ENCODE results near the gene PEAK1.

The PEAK1 gene

GRCh38 chr15:77400258-77400657 is 19.6 kb downstream of the PEAK1 start:
- DNase-seq, result no peak

DNA sequence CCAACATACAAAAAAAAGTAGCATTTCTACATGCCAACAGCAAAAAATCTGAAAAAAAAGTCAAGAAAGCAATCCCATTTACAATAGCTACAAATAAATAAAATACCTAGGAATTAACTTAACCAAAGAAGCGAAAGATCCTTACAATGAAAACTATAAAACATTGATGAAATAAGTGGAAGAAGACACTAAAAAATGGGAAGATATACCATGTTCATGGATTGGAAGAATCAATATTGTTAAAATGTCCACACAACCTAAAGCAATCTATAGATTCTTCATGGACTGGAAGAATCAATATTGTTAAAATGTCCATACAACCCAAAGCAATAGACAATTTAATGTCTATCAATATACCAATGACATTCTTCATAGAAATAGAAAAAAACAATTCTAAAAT is 21.0 kb downstream of the PEAK1 start:
- no peak for DNase-seq

GRCh38 chr15:77396692-77397091 is 23.2 kb downstream of the PEAK1 start:
- DNase-seq, result no peak

GRCh38 chr15:77395013-77395774 is 24.7 kb downstream of the PEAK1 start:
- DNase-seq, result no peak

DNA sequence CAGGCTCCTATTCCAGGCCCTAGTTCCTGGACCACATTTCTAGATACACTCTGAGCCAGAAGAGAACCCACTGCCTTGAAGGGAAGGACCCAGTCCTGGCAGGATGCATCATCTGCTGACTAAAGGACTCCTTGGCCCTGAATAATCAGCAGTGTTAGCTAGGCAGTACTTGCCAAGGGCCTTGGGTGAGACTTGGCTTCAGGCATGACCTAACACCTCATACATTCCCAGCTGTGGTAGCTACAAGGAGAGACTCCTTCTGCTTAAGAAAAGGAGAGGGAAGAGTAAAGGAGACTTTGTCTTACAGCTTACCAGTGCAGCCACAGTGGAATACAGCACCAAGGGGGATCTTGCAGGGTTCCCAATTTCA is 26.4 kb downstream of the PEAK1 start:
- no peak for DNase-seq

GRCh38 chr15:77392762-77393470 is 27.0 kb downstream of the PEAK1 start:
- DNase-seq, result no peak

DNA sequence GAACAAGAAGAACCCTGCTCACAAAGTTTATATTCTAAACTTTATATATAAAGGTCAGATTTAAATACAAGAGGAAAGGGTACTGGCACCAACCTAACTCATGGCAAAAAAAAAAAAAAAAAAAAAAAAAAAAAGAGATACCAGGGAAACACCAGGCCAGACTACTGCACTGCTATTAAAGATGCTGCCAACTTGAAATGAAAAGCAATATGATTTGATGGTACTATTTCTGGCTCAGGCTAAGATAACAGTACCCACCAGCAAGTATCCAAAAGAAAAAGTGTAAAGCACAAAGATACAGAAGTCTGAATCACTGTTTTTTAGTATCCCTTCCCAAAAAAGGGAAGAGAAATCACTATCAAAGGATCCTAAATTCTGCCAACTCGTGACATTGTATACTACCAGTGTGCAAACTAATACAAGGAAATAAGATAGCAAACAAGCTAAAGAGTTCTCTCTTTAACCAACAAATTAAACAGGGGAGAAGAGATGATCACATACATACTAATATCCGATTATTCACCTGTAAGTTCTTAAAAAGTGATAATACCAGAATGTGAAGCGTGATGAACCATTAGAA is 28.4 kb downstream of the PEAK1 start:
- DNase-seq, result no peak

GRCh38 chr15:77387365-77388105 is 32.4 kb downstream of the PEAK1 start:
- DNase-seq, result no peak

- DNase-seq, result no peak
Measured at GRCh38 chr15:77386626-77387025, 33.3 kb downstream of the PEAK1 start.

DNA sequence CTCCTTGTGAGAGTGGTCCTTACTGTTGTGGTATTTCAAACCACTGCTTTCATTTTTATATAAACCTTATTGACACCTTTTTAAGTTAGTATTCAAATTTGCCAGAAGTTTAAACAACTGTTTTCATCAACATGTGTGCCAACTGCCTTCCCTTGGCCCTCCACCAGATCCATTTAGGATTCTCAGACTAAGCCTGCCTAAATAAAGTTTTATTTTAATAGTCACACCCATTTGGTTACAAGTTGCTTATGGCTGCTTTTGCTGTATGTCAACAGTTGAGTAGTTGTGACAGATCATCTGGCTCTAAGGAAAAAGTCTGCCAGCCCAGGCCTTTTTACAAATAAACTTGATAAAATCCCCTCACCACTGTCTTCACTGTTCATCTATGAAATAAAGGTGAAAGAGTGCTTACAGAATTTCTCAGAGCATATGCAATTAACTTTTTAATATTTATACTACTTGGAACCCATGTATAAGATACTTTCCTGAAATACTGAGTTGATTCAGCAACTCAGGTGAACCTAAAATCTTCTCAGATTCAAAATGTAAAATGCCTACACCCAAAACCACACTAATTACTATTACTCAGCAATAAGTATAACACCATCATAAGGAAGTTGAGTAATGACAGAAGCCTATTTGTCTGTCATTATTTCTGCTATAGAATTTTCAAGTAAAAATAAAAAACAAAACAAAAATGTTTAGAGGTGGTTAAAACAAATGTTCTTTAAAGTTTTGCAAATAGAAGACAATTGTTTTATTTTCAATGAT is 35.1 kb downstream of the PEAK1 start:
- no peak for DNase-seq

- DNase-seq, result no peak
Measured at GRCh38 chr15:77384086-77384485, 35.8 kb downstream of the PEAK1 start.

DNA sequence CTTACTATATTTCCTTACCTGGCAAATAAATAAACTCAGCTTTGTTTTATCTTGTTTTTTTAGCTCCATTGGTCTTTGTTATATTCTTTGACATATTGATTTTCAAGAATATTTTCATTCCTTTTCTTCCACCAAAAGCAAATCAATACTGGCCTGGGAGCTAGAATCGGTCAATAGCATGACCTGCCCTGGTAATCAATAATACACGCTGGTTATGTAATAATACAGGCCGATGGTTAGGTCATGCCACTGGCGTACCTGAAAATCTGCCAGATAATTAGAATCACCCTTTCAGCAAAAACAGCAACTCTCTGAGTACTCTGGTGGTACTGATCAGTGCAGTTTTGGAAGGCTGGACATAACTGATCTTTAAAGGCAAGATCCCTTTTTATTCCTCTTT is 39.9 kb downstream of the PEAK1 start:
- DNase-seq, result no peak

- DNase-seq, result no peak
Measured at GRCh38 chr15:77376770-77377169, 43.1 kb downstream of the PEAK1 start.

DNA sequence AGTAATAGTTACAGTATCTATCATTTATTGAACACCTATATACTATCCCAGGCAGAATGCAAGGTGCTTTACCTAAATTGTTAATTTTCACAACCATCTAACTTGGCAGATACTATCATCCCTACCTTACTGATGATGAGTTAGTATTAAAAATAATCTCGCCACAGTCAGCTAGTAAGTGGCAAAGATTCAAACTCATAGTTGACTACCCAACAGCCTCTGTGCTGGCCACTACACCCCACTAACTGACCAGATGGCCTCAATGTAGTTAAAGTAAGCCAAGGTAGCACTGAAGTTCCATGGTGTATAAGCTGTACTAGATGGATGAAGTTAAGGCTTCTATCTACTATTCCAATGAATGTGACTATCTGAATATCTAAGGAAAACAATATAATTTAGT is 44.8 kb downstream of the PEAK1 start:
- no peak for DNase-seq

GRCh38 chr15:77373441-77373840 is 46.5 kb downstream of the PEAK1 start:
- DNase-seq, result no peak

DNA sequence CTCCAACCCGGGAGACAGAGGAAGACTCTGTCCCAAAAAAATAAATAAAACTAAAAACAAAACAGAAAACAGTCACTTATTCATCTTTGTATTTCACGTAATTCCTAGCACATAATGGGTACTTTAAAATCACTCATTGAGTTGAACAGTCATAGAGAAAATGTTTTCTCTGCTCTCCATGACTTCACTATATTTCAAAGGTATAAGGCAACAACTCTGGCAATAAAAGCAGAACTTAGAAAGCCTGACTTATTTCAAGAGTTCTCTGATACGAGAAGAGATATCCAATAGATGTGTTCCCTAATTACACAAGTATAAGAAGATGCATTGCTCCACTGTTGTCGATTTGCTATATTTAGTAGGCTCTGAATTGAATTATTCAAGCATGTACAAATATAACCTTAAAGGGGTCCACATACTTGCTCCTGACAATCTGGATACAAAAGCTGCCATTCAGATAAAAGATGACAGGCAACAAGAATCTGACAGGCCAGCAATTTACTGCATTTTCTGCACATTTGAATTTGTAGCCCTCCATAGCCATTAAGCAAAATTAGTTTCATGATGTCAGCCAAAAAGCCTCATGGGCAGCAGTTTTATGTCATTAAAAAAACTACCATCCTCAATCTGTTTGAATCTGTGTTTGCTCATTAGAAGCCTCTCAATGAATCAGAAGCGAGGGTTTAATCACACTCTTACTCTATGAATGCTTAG is 47.9 kb downstream of the PEAK1 start:
- no peak for DNase-seq

DNA sequence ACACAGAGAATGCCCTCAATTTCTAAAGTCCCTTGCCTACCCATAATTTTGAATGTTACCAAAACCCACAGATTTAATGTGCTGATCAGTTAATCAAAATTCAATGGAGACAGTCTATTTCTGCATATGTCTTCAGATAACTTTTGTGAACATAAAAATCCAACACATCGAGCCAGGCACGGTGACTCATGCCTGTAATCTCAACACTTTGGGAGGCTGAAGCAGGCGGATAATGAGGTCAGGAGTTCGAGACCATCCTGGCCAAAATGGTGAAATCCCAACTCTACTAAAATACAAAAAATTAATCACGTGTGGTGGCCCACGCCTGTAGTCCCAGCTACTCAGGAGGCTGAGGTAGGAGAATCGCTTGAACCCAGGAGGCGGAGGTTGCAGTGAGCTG is 49.3 kb downstream of the PEAK1 start:
- DNase-seq, result no peak

DNA sequence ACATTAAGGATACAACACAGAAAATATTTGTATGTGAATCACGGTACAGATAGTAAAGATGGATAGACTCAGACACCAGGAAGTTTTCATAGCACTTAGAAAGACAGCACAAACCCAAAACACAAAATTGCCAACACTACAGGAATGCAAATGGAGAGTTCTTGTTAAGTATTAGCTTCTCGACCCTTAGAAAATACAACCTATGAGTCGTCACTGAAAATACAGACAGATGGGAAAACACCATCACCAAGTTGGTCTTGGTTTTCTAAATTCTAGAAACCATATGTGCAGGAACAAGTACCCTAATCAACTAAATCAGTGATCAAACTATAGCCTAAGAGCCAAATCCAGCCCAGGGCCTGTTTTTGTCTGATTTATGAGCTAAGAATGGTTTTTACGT is 50.7 kb downstream of the PEAK1 start:
- DNase-seq, result no peak

GRCh38 chr15:77367631-77368030 is 52.3 kb downstream of the PEAK1 start:
- DNase-seq, result no peak

DNA sequence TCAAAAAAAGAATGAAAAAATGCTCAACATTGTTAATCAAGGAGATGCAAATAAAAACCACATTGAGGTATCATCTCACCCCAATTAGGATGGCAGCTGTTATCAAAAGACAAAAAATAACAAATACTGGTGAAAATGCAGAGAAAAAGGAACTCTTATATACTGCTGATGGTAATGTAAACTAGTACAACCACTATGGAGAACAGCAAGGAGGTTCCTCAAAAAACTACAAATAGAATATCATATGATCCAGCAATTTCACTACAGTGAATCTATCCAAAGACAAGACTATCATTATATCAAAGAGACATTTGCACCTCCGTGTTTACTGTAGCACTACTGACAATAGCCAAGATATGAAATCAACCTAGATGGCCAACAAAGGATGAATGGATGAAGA is 58.4 kb downstream of the PEAK1 start:
- no peak for DNase-seq

DNA sequence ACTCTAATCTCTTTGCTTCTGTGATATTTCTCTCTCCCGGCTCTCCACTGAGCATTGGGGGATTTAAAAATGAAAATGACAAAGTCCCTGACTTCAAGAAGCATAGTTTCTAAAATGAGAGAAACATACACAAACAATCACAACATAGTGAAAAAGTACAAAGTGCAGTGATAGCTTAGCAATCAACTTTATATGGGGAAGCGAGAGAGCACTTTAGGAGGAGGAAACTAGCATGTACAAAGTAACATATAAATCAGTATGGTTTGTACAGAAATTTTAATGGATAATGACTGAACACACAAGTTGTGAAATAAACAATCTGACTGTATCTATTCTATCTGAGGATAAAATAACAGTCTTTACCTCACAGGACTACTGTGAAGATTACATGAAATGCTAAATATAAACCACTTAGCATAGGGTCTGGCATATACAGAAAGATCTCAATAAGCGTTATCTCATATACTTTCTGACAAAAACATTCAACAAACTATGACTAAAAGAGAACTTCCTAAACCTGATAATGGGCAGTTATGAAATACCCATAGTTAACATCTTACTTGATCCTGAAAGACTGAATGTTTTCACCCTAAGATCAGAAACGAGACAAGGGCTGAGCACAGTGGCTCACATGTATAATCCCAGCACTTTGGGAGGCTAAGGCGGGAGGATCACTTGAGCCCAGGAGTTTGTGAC is 61.2 kb downstream of the PEAK1 start:
- no peak for DNase-seq

GRCh38 chr15:77356305-77356704 is 63.6 kb downstream of the PEAK1 start:
- DNase-seq, result no peak

Measured in RPMI8226 (cell line).